ENCODE results near the gene RHEBL1.

RHEBL1 gene

DNA sequence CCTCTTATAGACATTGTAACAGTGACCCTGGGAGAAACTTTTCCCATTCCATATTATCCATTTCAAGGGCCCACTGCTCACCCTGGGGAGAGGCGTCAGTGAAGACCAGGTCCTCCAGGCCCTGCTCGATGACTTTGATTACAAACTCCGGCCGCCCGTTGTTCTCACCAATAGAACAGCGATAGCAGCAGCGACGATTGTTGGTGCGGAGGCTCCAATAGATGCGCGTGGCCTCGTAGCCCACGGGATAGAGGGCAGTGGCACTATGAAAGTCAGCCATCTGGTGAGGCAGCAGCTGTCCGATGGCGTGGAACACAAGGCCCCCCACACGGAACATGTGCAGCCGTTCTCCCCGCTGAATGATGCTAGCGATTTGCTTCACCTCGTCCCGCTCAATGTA lies 43.7 kb downstream of the RHEBL1 start:
- Histone ChIP-seq H3K23ac (ENCODE audit: low read length) (no peak overlapping the region), H3K18ac (ENCODE audit: low read length) (no peak overlapping the region), H3K4ac (ENCODE audit: low read depth, low read length) (no peak overlapping the region), H4K5ac (ENCODE audit: low read length) (no peak overlapping the region), H3K9ac (ENCODE audit: low read length) (no peak overlapping the region), H3K27me3 (ENCODE audit: insufficient read depth, low read length, poor library complexity) (no peaks in the 10 kb centered on the region), H3K56ac (ENCODE audit: low read length) (no peak overlapping the region), H2BK15ac (replicated peaks; ENCODE audit: low read depth) (no peak overlapping the region), H3K4me3 (ENCODE audit: low read length) (no peak overlapping the region), H4K8ac (ENCODE audit: low read depth, low read length) (no peak overlapping the region), H3K79me2 (ENCODE audit: control insufficient read depth, insufficient read depth, low read length) (no peaks in the 10 kb centered on the region), H3K4me2 (ENCODE audit: low read length) (no peak overlapping the region), H2BK5ac (ENCODE audit: low read length) (no peak overlapping the region), H2BK120ac (ENCODE audit: low read depth, low read length) (no peak overlapping the region), H3K4me1 (ENCODE audit: control insufficient read depth, low read depth, low read length) (no peaks in the 10 kb centered on the region), H2AK5ac (ENCODE audit: low read length) (no peak overlapping the region), H3K36me3 (ENCODE audit: control insufficient read depth, insufficient read depth, low read length) (peaks cover 32% of the 10 kb centered on the region), H3K27ac (ENCODE audit: low read depth, low read length) (no peak overlapping the region), H3K79me1 (ENCODE audit: low read length) (no peaks in the 10 kb centered on the region)
- no peak for DNase-seq
- WGBS (ENCODE audit: extremely low coverage, insufficient coverage, low lambda C conversion rate): no CpG with 5 or more reads among the region's 21 CpGs

DNA sequence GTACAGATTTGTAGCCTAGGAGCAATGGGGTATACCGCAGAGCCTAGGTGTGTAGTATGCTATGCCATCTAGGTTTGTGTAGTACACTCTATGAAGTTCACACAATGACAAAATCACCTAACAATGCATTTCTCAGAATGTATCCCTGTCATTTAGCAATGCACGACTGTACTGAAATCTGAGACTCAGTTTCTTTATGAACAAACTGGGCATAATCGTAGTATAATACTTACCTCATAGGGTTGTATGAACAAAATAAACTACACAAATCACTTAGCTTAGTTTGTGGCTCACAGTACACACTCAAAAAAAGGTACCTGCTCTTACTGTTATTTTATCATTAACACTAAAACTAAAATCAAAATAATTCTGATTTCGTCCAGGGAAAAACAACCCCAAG lies 44.3 kb downstream of the RHEBL1 start:
- Histone ChIP-seq H3K4me2 (ENCODE audit: low read length) (no peak overlapping the region), H2BK5ac (ENCODE audit: low read length) (no peak overlapping the region), H3K18ac (ENCODE audit: low read length) (no peak overlapping the region), H3K9ac (ENCODE audit: low read length) (no peak overlapping the region), H3K4ac (ENCODE audit: low read depth, low read length) (no peak overlapping the region), H3K27me3 (ENCODE audit: insufficient read depth, low read length, poor library complexity) (no peaks in the 10 kb centered on the region), H2AK5ac (ENCODE audit: low read length) (no peak overlapping the region), H4K8ac (ENCODE audit: low read depth, low read length) (no peak overlapping the region), H2BK120ac (ENCODE audit: low read depth, low read length) (no peak overlapping the region), H3K4me3 (ENCODE audit: low read length) (no peak overlapping the region), H3K36me3 (ENCODE audit: control insufficient read depth, insufficient read depth, low read length) (peaks cover 29% of the 10 kb centered on the region), H3K27ac (ENCODE audit: low read depth, low read length) (no peak overlapping the region), H3K56ac (ENCODE audit: low read length) (no peak overlapping the region), H4K5ac (ENCODE audit: low read length) (no peak overlapping the region), H3K79me2 (ENCODE audit: control insufficient read depth, insufficient read depth, low read length) (no peaks in the 10 kb centered on the region), H3K4me1 (ENCODE audit: control insufficient read depth, low read depth, low read length) (no peaks in the 10 kb centered on the region), H3K79me1 (ENCODE audit: low read length) (no peaks in the 10 kb centered on the region), H2BK15ac (replicated peaks; ENCODE audit: low read depth) (no peak overlapping the region), H3K23ac (ENCODE audit: low read length) (no peak overlapping the region)
- DNase-seq: no peak
- no CpG with 5 or more reads among the region's 4 CpGs for WGBS (ENCODE audit: extremely low coverage, insufficient coverage, low lambda C conversion rate)

DNA sequence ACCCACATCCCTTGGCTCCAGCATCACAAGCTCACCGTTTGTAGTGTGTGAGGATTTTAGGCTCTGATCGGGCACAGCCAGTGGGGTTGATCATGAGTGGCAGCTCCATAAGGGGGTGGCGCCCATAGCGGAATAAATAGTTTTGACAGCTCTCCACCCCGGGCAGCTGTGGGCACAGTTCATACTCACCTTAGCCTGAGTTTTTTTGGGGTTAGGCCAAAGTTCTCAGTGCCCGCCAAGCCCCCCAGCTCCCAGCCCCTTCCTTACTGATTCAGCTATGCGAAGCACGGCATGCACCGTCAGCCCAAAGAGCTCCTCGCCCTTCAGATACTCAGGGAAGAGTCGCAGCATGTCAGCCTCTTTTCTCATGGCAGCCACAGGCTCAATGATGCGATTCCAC lies 45.2 kb downstream of the RHEBL1 start:
- Histone ChIP-seq H3K56ac (ENCODE audit: low read length) (no peak overlapping the region), H3K18ac (ENCODE audit: low read length) (no peak overlapping the region), H3K27me3 (ENCODE audit: insufficient read depth, low read length, poor library complexity) (no peaks in the 10 kb centered on the region), H4K5ac (ENCODE audit: low read length) (no peak overlapping the region), H3K79me1 (ENCODE audit: low read length) (no peaks in the 10 kb centered on the region), H3K27ac (ENCODE audit: low read depth, low read length) (no peak overlapping the region), H3K9ac (ENCODE audit: low read length) (no peak overlapping the region), H3K4ac (ENCODE audit: low read depth, low read length) (no peak overlapping the region), H3K4me2 (ENCODE audit: low read length) (no peak overlapping the region), H3K4me3 (ENCODE audit: low read length) (no peak overlapping the region), H3K23ac (ENCODE audit: low read length) (no peak overlapping the region), H2BK15ac (replicated peaks; ENCODE audit: low read depth) (no peak overlapping the region), H2BK120ac (ENCODE audit: low read depth, low read length) (no peak overlapping the region), H2BK5ac (ENCODE audit: low read length) (no peak overlapping the region), H3K4me1 (ENCODE audit: control insufficient read depth, low read depth, low read length) (no peaks in the 10 kb centered on the region), H3K79me2 (ENCODE audit: control insufficient read depth, insufficient read depth, low read length) (no peaks in the 10 kb centered on the region), H4K8ac (ENCODE audit: low read depth, low read length) (no peak overlapping the region), H2AK5ac (ENCODE audit: low read length) (no peak overlapping the region), H3K36me3 (ENCODE audit: control insufficient read depth, insufficient read depth, low read length) (peaks cover 29% of the 10 kb centered on the region)
- no peak for DNase-seq
- no CpG with 5 or more reads among the region's 12 CpGs for WGBS (ENCODE audit: extremely low coverage, insufficient coverage, low lambda C conversion rate)

DNA sequence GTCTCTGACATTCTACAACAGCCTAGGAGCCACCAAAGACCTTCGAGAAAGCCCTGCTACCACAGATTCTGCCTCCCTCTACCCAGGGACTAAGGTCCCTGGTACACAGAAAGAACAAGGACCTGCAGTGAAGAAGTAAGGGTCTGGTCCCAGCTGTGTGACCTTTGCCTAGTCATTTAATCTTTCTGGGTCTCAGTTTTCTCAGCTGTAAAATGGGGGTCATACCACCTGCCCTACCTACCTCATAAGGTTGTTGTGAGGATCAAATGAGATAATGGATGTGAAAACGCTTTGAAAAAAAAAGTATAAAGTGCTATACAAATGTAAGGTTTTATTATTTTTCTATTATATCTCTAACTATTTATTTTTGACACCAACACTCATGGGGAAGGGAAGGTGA lies 46.0 kb downstream of the RHEBL1 start:
- no peak overlapping the region for H2AK5ac ChIP-seq (ENCODE audit: low read length)
- H3K56ac ChIP-seq (ENCODE audit: low read length): no peak overlapping the region
- H3K27ac ChIP-seq (ENCODE audit: low read depth, low read length): no peak overlapping the region
- peaks cover 29% of the 10 kb centered on the region for H3K36me3 ChIP-seq (ENCODE audit: control insufficient read depth, insufficient read depth, low read length)
- H3K23ac ChIP-seq (ENCODE audit: low read length): no peak overlapping the region
- H3K79me2 ChIP-seq (ENCODE audit: control insufficient read depth, insufficient read depth, low read length): no peaks in the 10 kb centered on the region
- no peak overlapping the region for H3K9ac ChIP-seq (ENCODE audit: low read length)
- H4K5ac ChIP-seq (ENCODE audit: low read length): no peak overlapping the region
- WGBS (ENCODE audit: extremely low coverage, insufficient coverage, low lambda C conversion rate): no CpG with 5 or more reads among the region's 2 CpGs
- no peak overlapping the region for H3K4ac ChIP-seq (ENCODE audit: low read depth, low read length)
- no peak overlapping the region for H4K8ac ChIP-seq (ENCODE audit: low read depth, low read length)
- H3K4me3 ChIP-seq (ENCODE audit: low read length): no peak overlapping the region
- H3K4me1 ChIP-seq (ENCODE audit: control insufficient read depth, low read depth, low read length): no peaks in the 10 kb centered on the region
- H2BK120ac ChIP-seq (ENCODE audit: low read depth, low read length): no peak overlapping the region
- no peak overlapping the region for H3K4me2 ChIP-seq (ENCODE audit: low read length)
- DNase-seq: no peak
- H2BK5ac ChIP-seq (ENCODE audit: low read length): no peak overlapping the region
- no peak overlapping the region for H3K18ac ChIP-seq (ENCODE audit: low read length)
- no peaks in the 10 kb centered on the region for H3K79me1 ChIP-seq (ENCODE audit: low read length)
- H2BK15ac ChIP-seq (replicated peaks; ENCODE audit: low read depth): no peak overlapping the region
- H3K27me3 ChIP-seq (ENCODE audit: insufficient read depth, low read length, poor library complexity): no peaks in the 10 kb centered on the region

DNA sequence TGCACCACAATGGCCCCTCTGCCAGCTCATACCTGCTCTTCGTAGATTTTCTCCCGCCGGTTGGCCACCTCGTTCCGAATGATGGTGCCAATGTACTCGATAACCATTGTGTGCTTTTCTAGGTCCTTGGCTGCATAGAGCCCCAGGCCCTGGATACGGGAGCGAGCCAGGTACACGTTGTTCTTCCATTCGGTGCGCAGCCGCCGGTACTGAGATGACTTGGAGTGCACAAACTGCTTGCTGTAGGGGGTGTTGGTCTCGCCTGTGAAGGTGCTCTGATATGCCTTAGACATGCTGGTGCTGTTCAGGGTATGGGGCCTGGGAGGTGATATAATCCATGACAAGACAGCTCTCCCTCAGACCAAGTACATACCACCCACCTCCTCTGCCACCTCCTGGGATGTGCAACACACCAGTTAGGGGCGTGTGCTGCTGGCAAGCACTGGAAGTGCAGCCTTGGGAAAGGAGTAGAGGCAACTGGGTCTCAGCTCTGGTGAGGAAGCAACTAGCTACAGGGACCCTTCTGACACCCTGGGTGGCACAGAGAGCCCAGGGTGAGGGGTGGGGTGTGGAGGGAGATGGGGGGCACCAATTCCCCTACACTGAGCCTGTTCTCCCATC lies 47.1 kb downstream of the RHEBL1 start:
- no peak for DNase-seq
- Histone ChIP-seq H3K4me2 (ENCODE audit: low read length) (no peak overlapping the region), H3K27ac (ENCODE audit: low read depth, low read length) (no peak overlapping the region), H3K79me2 (ENCODE audit: control insufficient read depth, insufficient read depth, low read length) (no peaks in the 10 kb centered on the region), H3K79me1 (ENCODE audit: low read length) (no peaks in the 10 kb centered on the region), H3K36me3 (ENCODE audit: control insufficient read depth, insufficient read depth, low read length) (peaks cover 25% of the 10 kb centered on the region), H3K27me3 (ENCODE audit: insufficient read depth, low read length, poor library complexity) (no peaks in the 10 kb centered on the region), H3K23ac (ENCODE audit: low read length) (no peak overlapping the region), H3K18ac (ENCODE audit: low read length) (no peak overlapping the region), H3K4me1 (ENCODE audit: control insufficient read depth, low read depth, low read length) (no peaks in the 10 kb centered on the region), H2BK5ac (ENCODE audit: low read length) (no peak overlapping the region), H2AK5ac (ENCODE audit: low read length) (no peak overlapping the region), H4K5ac (ENCODE audit: low read length) (no peak overlapping the region), H3K4me3 (ENCODE audit: low read length) (no peak overlapping the region), H3K9ac (ENCODE audit: low read length) (no peak overlapping the region), H4K8ac (ENCODE audit: low read depth, low read length) (no peak overlapping the region), H3K4ac (ENCODE audit: low read depth, low read length) (no peak overlapping the region), H2BK15ac (replicated peaks; ENCODE audit: low read depth) (no peak overlapping the region), H3K56ac (ENCODE audit: low read length) (no peak overlapping the region), H2BK120ac (ENCODE audit: low read depth, low read length) (no peak overlapping the region)
- no CpG with 5 or more reads among the region's 15 CpGs for WGBS (ENCODE audit: extremely low coverage, insufficient coverage, low lambda C conversion rate)

DNA sequence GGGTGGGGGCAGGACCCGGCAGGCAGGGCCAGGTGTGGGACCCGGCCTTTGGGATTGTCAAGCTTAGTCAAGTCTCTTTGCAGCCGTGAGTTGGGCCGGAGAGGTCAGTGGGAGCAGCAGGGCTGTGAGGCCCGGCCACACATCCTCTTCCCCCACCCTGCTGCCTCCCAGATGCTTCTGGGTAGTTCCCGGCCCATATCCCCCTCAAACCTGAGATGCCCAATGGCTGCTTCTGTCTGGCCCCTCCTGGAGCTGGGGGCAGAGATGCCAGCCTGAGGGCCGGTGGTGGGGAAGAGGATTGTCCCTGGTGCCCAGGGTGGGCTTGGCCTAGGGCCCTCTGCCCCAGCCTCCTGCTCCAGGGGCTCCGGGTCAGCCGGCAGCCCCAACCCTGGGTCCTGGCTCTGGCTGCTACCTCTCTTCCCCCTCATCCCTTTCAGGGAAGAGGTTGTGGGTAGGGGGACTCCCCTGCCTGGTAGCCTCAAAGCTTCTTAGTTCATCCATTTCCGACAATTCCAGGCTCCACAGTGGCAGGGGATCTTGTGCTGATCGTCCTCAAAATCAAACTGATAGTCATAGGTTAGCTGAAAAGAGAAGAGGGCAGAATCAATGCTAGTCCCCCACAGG lies 48.4 kb downstream of the RHEBL1 start:
- H2BK120ac ChIP-seq (ENCODE audit: low read depth, low read length): no peak overlapping the region
- H3K4me1 ChIP-seq (ENCODE audit: control insufficient read depth, low read depth, low read length): no peaks in the 10 kb centered on the region
- H3K56ac ChIP-seq (ENCODE audit: low read length): no peak overlapping the region
- H4K8ac ChIP-seq (ENCODE audit: low read depth, low read length): no peak overlapping the region
- no peak overlapping the region for H3K18ac ChIP-seq (ENCODE audit: low read length)
- no peak overlapping the region for H3K27ac ChIP-seq (ENCODE audit: low read depth, low read length)
- H3K9ac ChIP-seq (ENCODE audit: low read length): no peak overlapping the region
- no peak overlapping the region for H2AK5ac ChIP-seq (ENCODE audit: low read length)
- H2BK15ac ChIP-seq (replicated peaks; ENCODE audit: low read depth): no peak overlapping the region
- H3K4me3 ChIP-seq (ENCODE audit: low read length): no peak overlapping the region
- no peak overlapping the region for H3K4ac ChIP-seq (ENCODE audit: low read depth, low read length)
- H3K79me1 ChIP-seq (ENCODE audit: low read length): no peaks in the 10 kb centered on the region
- no peak for DNase-seq
- no peak overlapping the region for H3K23ac ChIP-seq (ENCODE audit: low read length)
- no CpG with 5 or more reads among the region's 11 CpGs for WGBS (ENCODE audit: extremely low coverage, insufficient coverage, low lambda C conversion rate)
- no peak overlapping the region for H4K5ac ChIP-seq (ENCODE audit: low read length)
- H3K4me2 ChIP-seq (ENCODE audit: low read length): no peak overlapping the region
- peaks cover 22% of the 10 kb centered on the region for H3K36me3 ChIP-seq (ENCODE audit: control insufficient read depth, insufficient read depth, low read length)
- H3K27me3 ChIP-seq (ENCODE audit: insufficient read depth, low read length, poor library complexity): no peaks in the 10 kb centered on the region
- H2BK5ac ChIP-seq (ENCODE audit: low read length): no peak overlapping the region
- no peaks in the 10 kb centered on the region for H3K79me2 ChIP-seq (ENCODE audit: control insufficient read depth, insufficient read depth, low read length)
